ENCODE results near the gene OGFRL1. TPM values are rescaled to one million over a fixed set of nuclear protein-coding genes. Genes with fewer than 3 reads are reported as not detected.

The OGFRL1 gene
- total and polyA plus RNA-seq, 2 of the 13 experiments (the other 11 are each of a cell fraction or from before 2014, with no cell fraction given): 0.26 to 0.80 TPM

GRCh38 chr6:71294121-71294523 is 5.5 kb downstream of the OGFRL1 start:
- DNase-seq (ENCODE audit: low spot score): no peak
- H4K20me1 ChIP-seq (ENCODE audit: insufficient read depth, low read length): no peaks in the 10 kb centered on the region
- H3K27me3 ChIP-seq (ENCODE audit: control insufficient read depth in 1 of 2, insufficient read depth in 2 of 2, low read length in 2 of 2): no peaks in the 10 kb centered on the region
- H2AFZ ChIP-seq (ENCODE audit: low read length): no peak overlapping the region
- no peak for FAIRE-seq
- 15% methylated on average over 1 of the region's 1 CpG for WGBS (ENCODE audit: low lambda C conversion rate)
- no peaks in the 10 kb centered on the region for H3K79me2 ChIP-seq (ENCODE audit: insufficient read depth, low read length)
- no peak overlapping the region for H3K27ac ChIP-seq (ENCODE audit: extremely low read length, insufficient read depth, low read length)
- TF ChIP-seq KLF9 (CRISPR knock-in tag; IDR thresholded peaks at IDR 0.05; ENCODE audit: low read depth) (no peak), AHR (CRISPR knock-in tag; IDR thresholded peaks at IDR 0.05) (no peak), ZGPAT (CRISPR knock-in tag; IDR thresholded peaks at IDR 0.05) (no peak), BCLAF1 (IDR thresholded peaks at IDR 0.05) (no peak), ZBTB37 (CRISPR knock-in tag; IDR thresholded peaks at IDR 0.05) (no peak)
- no peak for ATAC-seq
- in situ Hi-C loops (cut with HindIII; ENCODE audit: extremely low pct_ligation_motif_present, low pct_unique_long_range_greater_than_20kb): no loop called here
- POLR2A ChIA-PET: no interaction called here
- no peak overlapping the region for H3K9ac ChIP-seq (ENCODE audit: insufficient read depth, low read depth, low read length)
- H3K36me3 ChIP-seq (replicated peaks in 1 of 2; ENCODE audit: control insufficient read depth in 1 of 2, insufficient read depth in 2 of 2, low read length in 2 of 2): no peaks in the 10 kb centered on the region
- CTCF ChIA-PET (ENCODE audit: low intra/inter-chr PET ratio, low total read pairs): no interaction called here
- no TSS peak for BruUV-seq (replicated peaks)
- intact Hi-C loops (cut with micrococcal nuclease; ENCODE audit: unreplicated experiment): no loop called here
- H3K4me1 ChIP-seq (ENCODE audit: insufficient read depth, low read length): peaks cover 9% of the 10 kb centered on the region; the same call in 1 of the 2 replicates
- no peak overlapping the region for H3K4me2 ChIP-seq (ENCODE audit: low read depth, low read length)
- H3K9me3 ChIP-seq (ENCODE audit: low read length): no peaks in the 10 kb centered on the region
- no peak overlapping the region for H3K4me3 ChIP-seq (replicated peaks in 1 of 3; ENCODE audit: insufficient read depth in 1 of 3, low read depth in 2 of 3, low read length in 3 of 3)

Measured in HepG2 (cell line).